HG02759 (cell line): ENCODE results near the gene SPATA46.
"Not testable (repeated sequence)": the region's sequence is repeated elsewhere in the genome, so short reads cannot be mapped to it uniquely, and the experiment has no call there.

Experiments used
- ATAC-seq: cut with Tn5 transposase; IDR thresholded peaks from one replicate; pipeline ENCODE4 v1.9.1; 2021; ENCODE audit warnings: mild to moderate bottlenecking, moderate library complexity; ENCODE audit not compliant: unreplicated experiment

The SPATA46 gene

DNA sequence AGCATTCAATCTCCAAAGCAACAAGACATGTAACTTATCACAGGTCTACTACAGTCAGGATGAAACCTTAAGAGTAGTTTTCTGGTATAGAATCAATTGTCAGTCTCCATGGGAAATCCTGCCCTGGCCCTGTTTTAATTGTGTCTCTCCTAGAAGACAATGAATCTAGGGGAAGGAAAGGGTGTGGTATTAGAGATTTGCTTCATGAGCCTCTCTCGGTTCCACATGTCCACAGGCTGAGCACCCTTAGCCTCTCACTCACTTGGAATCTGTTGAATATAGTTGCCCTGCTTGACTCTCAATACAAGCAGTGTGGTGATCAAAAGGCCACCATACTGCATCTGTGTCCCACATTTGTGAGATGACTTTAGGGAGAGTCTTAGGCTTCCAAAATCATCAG is 17.7 kb downstream of the SPATA46 start:
- no peak for ATAC-seq

DNA sequence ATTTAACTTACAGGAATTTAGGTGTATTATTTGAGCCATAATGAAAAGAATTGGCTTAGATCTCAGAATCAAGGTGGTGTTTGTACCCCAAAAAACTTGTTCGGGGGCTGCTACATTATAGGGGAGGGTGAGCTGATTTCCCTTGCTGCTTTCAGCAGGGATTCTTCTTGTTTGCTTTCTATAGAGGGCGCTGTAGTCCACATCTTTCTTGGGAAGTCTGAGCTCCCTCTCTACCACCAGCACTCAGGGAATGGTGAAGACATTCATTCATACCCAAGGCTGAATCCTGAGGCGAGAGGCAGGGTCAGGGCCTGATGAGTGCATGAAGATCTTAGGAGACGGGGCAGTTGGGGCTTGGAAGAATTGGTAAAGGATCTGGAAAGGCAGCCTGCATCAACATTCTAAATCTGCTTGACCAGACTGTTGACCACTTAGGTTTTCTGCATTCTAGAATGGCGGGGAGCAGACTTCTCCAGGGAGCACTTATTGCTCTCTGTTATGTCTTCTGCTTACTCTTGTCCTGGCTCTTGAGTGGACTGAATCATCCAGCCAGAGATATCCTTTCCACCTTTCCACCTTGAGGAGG is 18.9 kb downstream of the SPATA46 start:
- no peak for ATAC-seq

GRCh38 chr1:162353702-162354101 is 23.0 kb downstream of the SPATA46 start:
- no peak for ATAC-seq

- ATAC-seq: no peak
These were observed 23.6 kb downstream of the SPATA46 start for GRCh38 chr1:162353078-162353477.

GRCh38 chr1:162351874-162352273 is 24.8 kb downstream of the SPATA46 start:
- not testable (repeated sequence) for ATAC-seq

- no peak for ATAC-seq
These were observed 25.3 kb downstream of the SPATA46 start for GRCh38 chr1:162351246-162351842.

DNA sequence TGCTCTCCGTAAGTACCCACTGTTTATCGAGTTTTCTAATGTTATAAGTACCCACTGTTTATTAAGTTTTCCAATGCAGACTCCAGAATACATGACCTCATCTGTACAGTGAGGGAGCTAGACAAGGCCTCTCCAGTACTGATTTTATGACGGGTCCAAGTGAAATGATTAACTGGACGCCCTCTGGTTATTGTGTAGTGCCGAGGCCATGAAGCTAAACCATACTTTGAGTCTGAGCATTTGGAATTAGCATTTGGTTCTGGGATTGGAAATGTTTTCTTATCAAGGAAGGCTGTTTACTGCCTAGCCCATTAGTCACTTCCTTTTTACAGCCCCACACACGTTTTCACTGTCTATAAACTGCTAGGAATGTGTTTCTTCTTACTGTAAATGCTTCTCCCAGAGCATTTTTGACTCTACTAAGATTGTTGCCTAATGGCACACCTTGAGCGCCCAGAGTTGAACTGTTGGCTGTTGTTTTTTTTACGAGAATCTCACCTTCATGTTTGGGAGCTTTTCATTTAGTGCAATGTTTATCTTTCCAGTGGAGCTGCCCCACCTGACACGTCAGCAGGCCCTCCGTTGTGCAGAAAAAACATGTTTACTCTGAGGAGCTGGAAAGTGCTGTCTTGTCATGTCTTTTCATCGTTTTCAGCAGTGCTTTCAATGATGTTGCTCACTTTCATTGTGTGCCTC is 26.9 kb downstream of the SPATA46 start:
- no peak for ATAC-seq

DNA sequence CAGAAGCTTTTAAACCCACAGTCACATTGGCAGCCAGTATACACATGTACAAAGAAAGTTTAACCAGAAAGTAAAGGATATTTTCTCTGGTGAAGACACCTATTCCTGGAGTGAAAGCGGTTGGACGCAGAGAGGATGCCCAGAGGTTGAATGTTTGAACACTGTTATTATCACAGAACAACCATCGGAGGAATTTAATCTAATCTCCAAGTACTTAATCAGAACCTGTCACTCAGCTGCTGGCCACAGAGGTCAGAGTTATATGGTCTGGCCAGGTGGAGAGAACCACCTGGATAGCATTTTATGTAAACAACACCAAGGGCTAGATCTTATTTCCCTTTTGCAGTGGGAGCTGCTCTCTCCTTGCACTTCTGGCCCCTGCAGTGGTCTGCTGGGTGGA is 29.4 kb downstream of the SPATA46 start:
- no peak for ATAC-seq

DNA sequence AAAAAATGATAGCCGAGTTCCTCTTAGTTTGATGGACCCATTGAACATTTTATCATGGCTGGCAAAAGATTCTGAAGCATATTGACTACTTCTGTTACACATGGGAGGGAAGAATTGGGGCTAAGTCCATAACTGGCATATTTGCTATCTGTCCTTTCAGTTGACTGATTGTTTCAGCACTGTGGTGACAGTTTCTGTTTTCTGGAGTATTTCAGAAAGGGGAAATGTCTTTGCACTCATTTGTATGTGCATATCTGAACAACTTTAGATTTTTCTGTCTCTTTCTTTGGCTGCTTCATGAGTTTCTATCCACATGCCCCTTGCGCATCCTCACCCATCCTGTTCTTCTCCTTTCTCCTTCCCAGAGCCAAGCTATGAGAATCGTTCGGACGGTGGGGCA is 33.2 kb downstream of the SPATA46 start:
- ATAC-seq: no peak

GRCh38 chr1:162342452-162342983 is 34.1 kb downstream of the SPATA46 start:
- ATAC-seq: no peak

GRCh38 chr1:162336621-162337285 is 39.9 kb downstream of the SPATA46 start:
- no peak for ATAC-seq

GRCh38 chr1:162335126-162335525 is 41.5 kb downstream of the SPATA46 start:
- ATAC-seq: no peak

DNA sequence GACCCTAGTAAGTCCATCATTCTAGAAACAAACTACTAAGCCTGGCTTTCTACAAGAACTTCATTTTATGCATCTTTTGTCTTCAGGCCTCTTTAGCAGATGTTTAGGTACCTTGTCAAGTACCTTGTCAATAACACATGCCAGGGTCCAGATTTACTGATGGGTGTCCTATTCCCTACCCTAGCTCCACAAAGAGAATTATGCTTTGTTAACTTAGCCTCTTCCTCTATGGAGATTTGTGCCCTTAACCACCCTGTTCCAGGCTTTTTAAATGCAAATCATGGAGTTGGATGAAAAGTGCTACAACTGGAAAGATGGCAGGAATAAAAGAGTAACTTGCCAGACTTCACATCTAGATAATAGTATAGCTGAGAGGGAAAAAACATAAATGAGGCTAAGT is 42.7 kb downstream of the SPATA46 start:
- no peak for ATAC-seq

GRCh38 chr1:162329826-162330225 is 46.8 kb downstream of the SPATA46 start:
- ATAC-seq: no peak

DNA sequence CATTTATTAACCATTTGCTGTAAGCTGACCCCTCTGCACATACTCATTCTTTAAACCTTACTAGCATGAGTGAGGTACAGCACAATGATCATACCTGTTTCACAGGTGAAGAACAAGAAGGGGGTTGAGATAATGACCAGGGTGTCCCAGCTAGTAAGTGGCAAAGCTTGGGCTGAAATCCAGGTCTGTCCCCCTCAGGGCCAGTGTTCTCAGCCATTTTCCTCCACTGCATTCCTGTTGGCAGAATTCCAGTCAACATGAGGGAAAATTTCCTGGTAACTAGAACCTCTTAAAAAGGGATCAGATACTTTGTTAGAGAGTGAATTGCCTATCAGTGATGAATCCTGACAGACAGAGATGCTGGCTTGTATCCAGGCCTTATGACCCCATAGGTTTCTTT is 48.1 kb downstream of the SPATA46 start:
- no peak for ATAC-seq

DNA sequence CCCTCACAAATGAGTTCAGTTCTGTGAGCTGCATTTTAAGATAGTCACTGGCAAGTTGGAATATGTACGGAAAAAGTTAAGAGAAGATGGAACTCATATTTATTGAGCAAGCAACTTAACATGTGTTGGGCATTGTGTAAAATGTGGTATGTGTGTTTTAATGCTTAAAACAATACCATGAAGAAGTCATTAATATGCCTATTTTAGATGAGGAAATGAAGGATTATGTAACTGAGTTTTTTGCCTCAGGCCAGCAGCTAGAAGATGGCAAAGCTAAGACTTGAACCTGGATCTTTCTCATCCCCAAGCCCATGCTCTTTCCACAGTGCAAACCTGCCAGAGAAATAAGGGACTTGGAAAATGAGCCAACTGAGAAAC is 48.9 kb downstream of the SPATA46 start:
- no peak for ATAC-seq

DNA sequence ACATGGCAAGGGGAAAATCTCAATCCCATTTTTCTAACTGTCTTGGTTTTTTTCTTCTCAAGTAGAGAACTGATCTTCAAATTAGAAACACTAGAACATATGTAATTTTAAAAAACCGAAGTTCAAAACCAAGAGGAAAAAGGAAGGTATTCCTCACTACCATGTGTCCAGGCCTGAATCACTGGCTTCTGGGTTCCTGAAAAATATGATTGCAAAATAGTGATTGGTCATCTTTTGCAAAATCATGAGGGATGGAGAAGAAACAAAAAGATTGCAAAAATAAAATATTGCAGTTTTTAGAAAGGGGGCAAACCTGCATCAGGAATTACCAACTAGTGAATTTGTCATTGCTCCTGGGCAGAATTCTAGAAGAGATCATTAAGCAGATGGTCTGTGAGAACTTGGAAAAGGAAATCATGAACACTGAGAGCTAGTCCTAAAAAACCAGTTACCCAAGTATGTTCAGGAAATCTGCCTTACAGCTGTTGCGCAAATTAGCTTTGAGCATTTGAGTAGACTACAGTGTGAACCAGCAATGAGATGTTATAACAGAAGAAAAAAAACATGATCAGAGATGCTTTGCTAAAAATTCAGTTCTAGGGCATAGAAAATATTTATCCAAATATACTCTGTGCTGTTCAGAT is 49.4 kb downstream of the SPATA46 start:
- no peak for ATAC-seq

GRCh38 chr1:162326559-162326958 is 50.1 kb downstream of the SPATA46 start:
- ATAC-seq: no peak

- ATAC-seq: no peak
These were observed 52.3 kb downstream of the SPATA46 start for GRCh38 chr1:162324396-162324795.
